K562 (cell line): ENCODE results near the gene MEIS1. TPM values are rescaled to one million over a fixed set of nuclear protein-coding genes. Genes with fewer than 3 reads are reported as not detected.

Experiments
- ATAC-seq: fragments of 200-7000 bp; cut with Tn5 transposase; 3 replicates; pipeline ENCODE4 v1.9.1; 2020; ENCODE audit warnings: moderate library complexity
- BruUV-seq: library from RNA; stranded (reverse); fragments of 400-500 nt; replicated peaks from 2 replicates; lab custom pipeline; 2021; lab: Mats Ljungman, UMichigan
- CTCF ChIA-PET: fragments of 300-600 bp; formaldehyde crosslinking; extraction: SDS; loops from one replicate; lab custom pipeline; 2021; ENCODE audit warnings: low intra/inter-chr PET ratio; lab: Yijun Ruan, JAX
- POLR2A ChIA-PET: fragments of 300-600, 350-650 bp; sonication (Branson Sonifier 250); formaldehyde crosslinking; extraction: SDS; loops from one replicate; lab custom pipeline; 2021; ENCODE audit warnings: antibody characterized with exemption, inconsistent platforms; lab: Yijun Ruan, JAX
- DNase-seq, 4 experiments: peaks; one replicate each; pipeline versions ENCODE4 v3.0.0 to v3.0.0-alpha.2; 2011 to 2018; ENCODE audit warnings: low spot score in 3 of 4, mixed read lengths in 3 of 4; ENCODE audit errors: extremely low read depth in 1 of 4
- FAIRE-seq: peaks from 2 replicates; lab custom pipeline; 2011; peaks lifted over from hg19 to GRCh38; lab: Jason Lieb, UNC
- H2AFZ ChIP-seq: 2 replicates; pipeline ENCODE4 v1.6.0; 2011; ENCODE audit warnings: low read depth, low read length, control low read depth, inconsistent platforms
- H3K27ac ChIP-seq: fragments of 200-600 bp; 3 replicates; pipeline ENCODE4 v1.8.0; 2011; ENCODE audit warnings: low read depth, mild to moderate bottlenecking, control low read depth, inconsistent platforms, low read length, moderate library complexity, mixed read lengths; ENCODE audit errors: extremely low read depth
- H3K27me3 ChIP-seq, 2 experiments: fragments of 300-600 bp in 1 of 2; 2 replicates in 1 of 2; 3 replicates in 1 of 2; pipeline versions ENCODE4 v1.6.0 to v1.8.0; 2011; ENCODE audit warnings: inconsistent platforms in 2 of 2, low read length in 2 of 2, mild to moderate bottlenecking in 1 of 2, mixed read lengths in 1 of 2, moderate library complexity in 1 of 2; ENCODE audit not compliant: control insufficient read depth in 2 of 2, insufficient read depth in 2 of 2
- H3K36me3 ChIP-seq: fragments of 300-600 bp; 3 replicates; pipeline ENCODE4 v1.8.0; 2011; ENCODE audit warnings: mild to moderate bottlenecking, low read length, inconsistent platforms; ENCODE audit not compliant: control insufficient read depth, insufficient read depth
- H3K4me1 ChIP-seq, 2 experiments: fragments of 200-600 bp in 1 of 2; replicated peaks in 1 of 2; 2 replicates in 1 of 2; 3 replicates in 1 of 2; pipeline versions ENCODE4 v1.5.1 to v1.8.0; 2011; ENCODE audit warnings: inconsistent platforms in 2 of 2, low read length in 2 of 2, mild to moderate bottlenecking in 1 of 2, mixed read lengths in 1 of 2, moderate library complexity in 1 of 2; ENCODE audit not compliant: control insufficient read depth in 2 of 2, insufficient read depth in 2 of 2
- H3K4me2 ChIP-seq: 2 replicates; pipeline ENCODE4 v1.6.1; 2011; ENCODE audit warnings: low read length, control low read depth, inconsistent platforms, mixed read lengths; ENCODE audit not compliant: insufficient read depth
- H3K4me3 ChIP-seq: fragments of 200-600 bp; sonication (generic), shearing (Covaris generic); 2 replicates; pipeline ENCODE4 v1.5.1; 2016; ENCODE audit warnings: control low read depth, inconsistent platforms
- H3K79me2 ChIP-seq: fragments of 200-600 bp; 3 replicates; pipeline ENCODE4 v1.8.0; 2011; ENCODE audit warnings: low read length, inconsistent platforms; ENCODE audit not compliant: control insufficient read depth, insufficient read depth
- H3K9ac ChIP-seq, 2 experiments: 2 replicates each; pipeline versions ENCODE4 v1.6.0 to v1.6.1; 2011; ENCODE audit warnings: low read depth in 2 of 2, low read length in 2 of 2, control low read depth in 1 of 2, inconsistent platforms in 1 of 2, mild to moderate bottlenecking in 1 of 2, mixed read lengths in 1 of 2; ENCODE audit not compliant: insufficient read depth in 1 of 2
- H3K9me1 ChIP-seq: one replicate; pipeline ENCODE4 v1.6.0; 2011; ENCODE audit warnings: inconsistent platforms, mild to moderate bottlenecking, low read length, moderate library complexity; ENCODE audit not compliant: control insufficient read depth, insufficient read depth
- H3K9me3 ChIP-seq: replicated peaks from 2 replicates; pipeline ENCODE4 v1.5.1; 2011; ENCODE audit warnings: low read depth, low read length, inconsistent platforms; ENCODE audit not compliant: control insufficient read depth, insufficient read depth
- H4K20me1 ChIP-seq: replicated peaks from 2 replicates; pipeline ENCODE4 v1.6.1; 2011; ENCODE audit warnings: low read length, inconsistent platforms, mixed read lengths; ENCODE audit not compliant: control insufficient read depth, insufficient read depth
- DPF2 ChIP-seq: fragments of 450-650 bp; IDR thresholded peaks from 2 replicates; pipeline ENCODE4 v1.6.1; 2016
- HDGF ChIP-seq: fragments of 450-650 bp; IDR thresholded peaks from 2 replicates; pipeline ENCODE4 v1.6.1; 2016
- HMGN3 ChIP-seq: IDR thresholded peaks from 2 replicates; pipeline ENCODE4 v1.6.1; 2011; ENCODE audit warnings: borderline replicate concordance, low read depth, mild to moderate bottlenecking, mixed read lengths, low read length; ENCODE audit not compliant: insufficient read length; ENCODE audit errors: extremely low read depth
- IFI16 ChIP-seq: fragments of 250-450 bp; sonication (Bioruptor Pico); IDR thresholded peaks from 2 replicates; pipeline ENCODE4 v2.1.2; 2022; ENCODE audit warnings: mild to moderate bottlenecking, inconsistent platforms
- KAT2B ChIP-seq: IDR thresholded peaks from one replicate; pipeline ENCODE4 v1.6.1; 2012; ENCODE audit warnings: low read depth, mild to moderate bottlenecking, control low read depth, inconsistent platforms, low read length, moderate library complexity
- ZNF174 ChIP-seq: fragments of 250-450 bp; sonication (Bioruptor Pico); IDR thresholded peaks from 2 replicates; pipeline ENCODE4 v1.4.0; 2020; ENCODE audit warnings: mild to moderate bottlenecking
- ZNF695 ChIP-seq: fragments of 450-650 bp; formaldehyde crosslinking; IDR thresholded peaks from 2 replicates; pipeline ENCODE4 v1.4.0; 2020; ENCODE audit warnings: mild to moderate bottlenecking, moderate library complexity
- in situ Hi-C: fragments of 300-500 bp; cut with MboI; formaldehyde crosslinking; loops from 4 replicates; pipeline ENCODE4 v1.15.0; 2018; ENCODE audit warnings: inconsistent platforms, mixed read lengths
- intact Hi-C: fragments of 100-400 bp; cut with micrococcal nuclease; formaldehyde crosslinking; loops from 2 replicates; pipeline ENCODE4 v1.14.2; 2022
- polyA plus RNA-seq, 8 experiments: library from polyadenylated mRNA; depleted of rRNA in 4 of 8; stranded (reverse) in 5 of 8; unstranded in 3 of 8; fragments of >200 nt; fragmentation: Nextera tagmentation in 2 of 8; fragmentation: Illumina TruSeq in 1 of 8; extraction: Ambion mirVana in 2 of 8; extraction: Trizol in 1 of 8; gene quantifications; 2 replicates each; pipeline versions ENCODE4 v1.2.1 to v1.2.3, GENCODE V29; 2011 to 2014; ENCODE audit warnings: inconsistent platforms in 1 of 8, missing spikeins in 1 of 8
- total RNA-seq, 7 experiments: library from RNA; depleted of rRNA in 6 of 7; stranded (reverse); fragments of >200 nt in 6 of 7; fragmentation: Illumina TruSeq in 2 of 7; extraction: Trizol in 2 of 7; gene quantifications; 2 replicates each; pipeline versions ENCODE4 v1.2.1 to v1.2.3, GENCODE V29; 2011 to 2021; ENCODE audit warnings: low replicate concordance in 1 of 7
- TF ChIP-seq, protein P1 (sequence below), 2 experiments: IDR thresholded peaks; 2 replicates each; pipeline ENCODE4 v1.6.1; 2011; ENCODE audit warnings: borderline replicate concordance in 1 of 2, control low read depth in 1 of 2, low read depth in 1 of 2, low read length in 1 of 2, mild to moderate bottlenecking in 1 of 2, mixed read lengths in 1 of 2, moderate library complexity in 1 of 2; ENCODE audit not compliant: insufficient read depth in 1 of 2, insufficient read length in 1 of 2, poor library complexity in 1 of 2, severe bottlenecking in 1 of 2; ENCODE audit errors: extremely low read depth in 1 of 2
- TF ChIP-seq, protein P2 (sequence below): fragments of 250-450 bp; sonication (Bioruptor Pico); IDR thresholded peaks from 2 replicates; pipeline ENCODE4 v1.9.0; 2021; ENCODE audit warnings: mild to moderate bottlenecking, inconsistent platforms
- TF ChIP-seq, protein P3 (sequence below): fragments of 450-650 bp; IDR thresholded peaks from 2 replicates; pipeline ENCODE4 v1.6.1; 2016; ENCODE audit warnings: antibody characterized with exemption
- TF ChIP-seq, protein P4 (sequence below), 2 experiments: fragments of 450-650 bp; IDR thresholded peaks; 2 replicates each; pipeline ENCODE4 v1.6.1; 2018; ENCODE audit warnings: mild to moderate bottlenecking in 2 of 2, low read depth in 1 of 2; ENCODE audit not compliant: partially characterized antibody in 2 of 2
- TF ChIP-seq, protein P5 (sequence below): fragments of 450-650 bp; formaldehyde crosslinking; IDR thresholded peaks from 2 replicates; pipeline ENCODE4 v1.4.0; 2020; ENCODE audit warnings: mild to moderate bottlenecking, moderate library complexity

MEIS1 gene
- total and polyA plus RNA-seq, 9 of the 15 experiments (the other 6 are each of a cell fraction or from before 2014, with no cell fraction given): 2.3 to 9.0 (median 5.9) TPM

DNA sequence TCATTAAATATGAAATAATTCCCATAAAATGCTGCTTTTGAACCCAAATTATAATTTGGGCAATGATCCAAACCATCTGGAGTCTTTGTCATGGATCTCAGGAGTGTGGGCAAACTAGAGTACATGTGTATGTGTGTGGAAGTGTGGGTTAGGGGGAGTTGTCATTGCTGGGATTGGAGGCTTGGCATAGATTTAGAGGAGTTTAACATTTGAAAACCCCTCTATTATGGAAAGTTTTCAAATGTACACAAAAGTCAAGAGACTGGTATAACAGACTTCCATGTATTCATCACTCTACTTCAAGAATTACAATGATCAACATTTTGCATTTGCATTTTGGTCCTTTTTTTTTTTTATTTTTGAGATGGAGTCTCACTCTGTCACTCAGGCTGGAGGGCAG, 159.1 kb downstream of the MEIS1 start:
- ChIA-PET CTCF (no interaction called here), POLR2A (no interaction called here)
- FAIRE-seq (no peak), DNase-seq (no peak), ATAC-seq (no peak)
- no peaks in the 10 kb centered on the region for H3K9me1 ChIP-seq
- H4K20me1 ChIP-seq: no peaks in the 10 kb centered on the region
- H3K79me2 ChIP-seq: no peaks in the 10 kb centered on the region
- no peaks in the 10 kb centered on the region for H3K9me3 ChIP-seq
- in situ Hi-C loops (no loop called here), intact Hi-C loops (loop anchor here (10.0 kb wide), 1 partner anchor 881 kb away; no protein-coding TSS in a partner anchor)
- no peak overlapping the region for H3K27ac ChIP-seq
- no peak overlapping the region for H2AFZ ChIP-seq
- H3K27me3 ChIP-seq: peaks cover 0 to 3% of the 10 kb centered on the region in 2 experiments; a peak in 1 of 5 replicates
- no peaks in the 10 kb centered on the region for H3K36me3 ChIP-seq
- H3K4me2 ChIP-seq: no peak overlapping the region
- H3K4me1 ChIP-seq: no peaks in the 10 kb centered on the region
- no TSS peak for BruUV-seq
- H3K4me3 ChIP-seq: no peak overlapping the region
- H3K9ac ChIP-seq: no peak overlapping the region
- TF ChIP-seq IFI16 (CRISPR knock-in tag) (no peak), ZNF695 (no peak), HMGN3 (no peak), DPF2 (no peak), HDGF (no peak), ZNF174 (CRISPR knock-in tag) (no peak), KAT2B (no peak)
- TF ChIP-seq, protein P1, sequence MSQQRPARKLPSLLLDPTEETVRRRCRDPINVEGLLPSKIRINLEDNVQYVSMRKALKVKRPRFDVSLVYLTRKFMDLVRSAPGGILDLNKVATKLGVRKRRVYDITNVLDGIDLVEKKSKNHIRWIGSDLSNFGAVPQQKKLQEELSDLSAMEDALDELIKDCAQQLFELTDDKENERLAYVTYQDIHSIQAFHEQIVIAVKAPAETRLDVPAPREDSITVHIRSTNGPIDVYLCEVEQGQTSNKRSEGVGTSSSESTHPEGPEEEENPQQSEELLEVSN (IDR thresholded peaks at IDR 0.05; ENCODE audit: borderline replicate concordance in 1 of 2, extremely low read depth in 1 of 2, insufficient read depth in 1 of 2, insufficient read length in 1 of 2, low read depth in 1 of 2, low read length in 1 of 2, poor library complexity in 1 of 2, severe bottlenecking in 1 of 2): no peak
- TF ChIP-seq, protein P2, sequence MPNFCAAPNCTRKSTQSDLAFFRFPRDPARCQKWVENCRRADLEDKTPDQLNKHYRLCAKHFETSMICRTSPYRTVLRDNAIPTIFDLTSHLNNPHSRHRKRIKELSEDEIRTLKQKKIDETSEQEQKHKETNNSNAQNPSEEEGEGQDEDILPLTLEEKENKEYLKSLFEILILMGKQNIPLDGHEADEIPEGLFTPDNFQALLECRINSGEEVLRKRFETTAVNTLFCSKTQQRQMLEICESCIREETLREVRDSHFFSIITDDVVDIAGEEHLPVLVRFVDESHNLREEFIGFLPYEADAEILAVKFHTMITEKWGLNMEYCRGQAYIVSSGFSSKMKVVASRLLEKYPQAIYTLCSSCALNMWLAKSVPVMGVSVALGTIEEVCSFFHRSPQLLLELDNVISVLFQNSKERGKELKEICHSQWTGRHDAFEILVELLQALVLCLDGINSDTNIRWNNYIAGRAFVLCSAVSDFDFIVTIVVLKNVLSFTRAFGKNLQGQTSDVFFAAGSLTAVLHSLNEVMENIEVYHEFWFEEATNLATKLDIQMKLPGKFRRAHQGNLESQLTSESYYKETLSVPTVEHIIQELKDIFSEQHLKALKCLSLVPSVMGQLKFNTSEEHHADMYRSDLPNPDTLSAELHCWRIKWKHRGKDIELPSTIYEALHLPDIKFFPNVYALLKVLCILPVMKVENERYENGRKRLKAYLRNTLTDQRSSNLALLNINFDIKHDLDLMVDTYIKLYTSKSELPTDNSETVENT (CRISPR knock-in tag): no peak
- TF ChIP-seq, protein P3, sequence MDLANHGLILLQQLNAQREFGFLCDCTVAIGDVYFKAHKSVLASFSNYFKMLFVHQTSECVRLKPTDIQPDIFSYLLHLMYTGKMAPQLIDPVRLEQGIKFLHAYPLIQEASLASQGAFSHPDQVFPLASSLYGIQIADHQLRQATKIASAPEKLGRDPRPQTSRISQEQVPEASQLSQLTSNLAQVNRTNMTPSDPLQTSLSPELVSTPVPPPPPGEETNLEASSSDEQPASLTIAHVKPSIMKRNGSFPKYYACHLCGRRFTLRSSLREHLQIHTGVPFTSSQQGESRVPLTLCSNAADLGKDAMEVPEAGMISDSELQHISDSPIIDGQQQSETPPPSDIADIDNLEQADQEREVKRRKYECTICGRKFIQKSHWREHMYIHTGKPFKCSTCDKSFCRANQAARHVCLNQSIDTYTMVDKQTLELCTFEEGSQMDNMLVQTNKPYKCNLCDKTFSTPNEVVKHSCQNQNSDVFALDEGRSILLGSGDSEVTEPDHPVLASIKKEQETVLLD: no peak
- TF ChIP-seq, protein P4, sequence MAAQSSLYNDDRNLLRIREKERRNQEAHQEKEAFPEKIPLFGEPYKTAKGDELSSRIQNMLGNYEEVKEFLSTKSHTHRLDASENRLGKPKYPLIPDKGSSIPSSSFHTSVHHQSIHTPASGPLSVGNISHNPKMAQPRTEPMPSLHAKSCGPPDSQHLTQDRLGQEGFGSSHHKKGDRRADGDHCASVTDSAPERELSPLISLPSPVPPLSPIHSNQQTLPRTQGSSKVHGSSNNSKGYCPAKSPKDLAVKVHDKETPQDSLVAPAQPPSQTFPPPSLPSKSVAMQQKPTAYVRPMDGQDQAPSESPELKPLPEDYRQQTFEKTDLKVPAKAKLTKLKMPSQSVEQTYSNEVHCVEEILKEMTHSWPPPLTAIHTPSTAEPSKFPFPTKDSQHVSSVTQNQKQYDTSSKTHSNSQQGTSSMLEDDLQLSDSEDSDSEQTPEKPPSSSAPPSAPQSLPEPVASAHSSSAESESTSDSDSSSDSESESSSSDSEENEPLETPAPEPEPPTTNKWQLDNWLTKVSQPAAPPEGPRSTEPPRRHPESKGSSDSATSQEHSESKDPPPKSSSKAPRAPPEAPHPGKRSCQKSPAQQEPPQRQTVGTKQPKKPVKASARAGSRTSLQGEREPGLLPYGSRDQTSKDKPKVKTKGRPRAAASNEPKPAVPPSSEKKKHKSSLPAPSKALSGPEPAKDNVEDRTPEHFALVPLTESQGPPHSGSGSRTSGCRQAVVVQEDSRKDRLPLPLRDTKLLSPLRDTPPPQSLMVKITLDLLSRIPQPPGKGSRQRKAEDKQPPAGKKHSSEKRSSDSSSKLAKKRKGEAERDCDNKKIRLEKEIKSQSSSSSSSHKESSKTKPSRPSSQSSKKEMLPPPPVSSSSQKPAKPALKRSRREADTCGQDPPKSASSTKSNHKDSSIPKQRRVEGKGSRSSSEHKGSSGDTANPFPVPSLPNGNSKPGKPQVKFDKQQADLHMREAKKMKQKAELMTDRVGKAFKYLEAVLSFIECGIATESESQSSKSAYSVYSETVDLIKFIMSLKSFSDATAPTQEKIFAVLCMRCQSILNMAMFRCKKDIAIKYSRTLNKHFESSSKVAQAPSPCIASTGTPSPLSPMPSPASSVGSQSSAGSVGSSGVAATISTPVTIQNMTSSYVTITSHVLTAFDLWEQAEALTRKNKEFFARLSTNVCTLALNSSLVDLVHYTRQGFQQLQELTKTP (IDR thresholded peaks at IDR 0.05; ENCODE audit: low read depth in 1 of 2, partially characterized antibody in 2 of 2): no peak
- TF ChIP-seq, protein P5, sequence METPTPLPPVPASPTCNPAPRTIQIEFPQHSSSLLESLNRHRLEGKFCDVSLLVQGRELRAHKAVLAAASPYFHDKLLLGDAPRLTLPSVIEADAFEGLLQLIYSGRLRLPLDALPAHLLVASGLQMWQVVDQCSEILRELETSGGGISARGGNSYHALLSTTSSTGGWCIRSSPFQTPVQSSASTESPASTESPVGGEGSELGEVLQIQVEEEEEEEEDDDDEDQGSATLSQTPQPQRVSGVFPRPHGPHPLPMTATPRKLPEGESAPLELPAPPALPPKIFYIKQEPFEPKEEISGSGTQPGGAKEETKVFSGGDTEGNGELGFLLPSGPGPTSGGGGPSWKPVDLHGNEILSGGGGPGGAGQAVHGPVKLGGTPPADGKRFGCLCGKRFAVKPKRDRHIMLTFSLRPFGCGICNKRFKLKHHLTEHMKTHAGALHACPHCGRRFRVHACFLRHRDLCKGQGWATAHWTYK (CRISPR knock-in tag): no peak
